WI38 (cell line): ENCODE data around the gene TMBIM6.

Experiments used
- H3K4me3 ChIP-seq: 2 replicates; pipeline ENCODE4 v1.5.1; 2011; ENCODE audit warnings: low read depth, mild to moderate bottlenecking, control low read depth, low read length
- TF ChIP-seq, protein P1 (sequence below): IDR thresholded peaks from 2 replicates; pipeline ENCODE4 v1.5.1; 2012; ENCODE audit warnings: low read depth, mild to moderate bottlenecking, control low read depth, low read length

TMBIM6 gene

GRCh38 chr12:49702009-49702408 lies 39.3 kb upstream of the TMBIM6 start:
- H3K4me3 ChIP-seq, result no peak overlapping the region
- TF ChIP-seq, protein P1, sequence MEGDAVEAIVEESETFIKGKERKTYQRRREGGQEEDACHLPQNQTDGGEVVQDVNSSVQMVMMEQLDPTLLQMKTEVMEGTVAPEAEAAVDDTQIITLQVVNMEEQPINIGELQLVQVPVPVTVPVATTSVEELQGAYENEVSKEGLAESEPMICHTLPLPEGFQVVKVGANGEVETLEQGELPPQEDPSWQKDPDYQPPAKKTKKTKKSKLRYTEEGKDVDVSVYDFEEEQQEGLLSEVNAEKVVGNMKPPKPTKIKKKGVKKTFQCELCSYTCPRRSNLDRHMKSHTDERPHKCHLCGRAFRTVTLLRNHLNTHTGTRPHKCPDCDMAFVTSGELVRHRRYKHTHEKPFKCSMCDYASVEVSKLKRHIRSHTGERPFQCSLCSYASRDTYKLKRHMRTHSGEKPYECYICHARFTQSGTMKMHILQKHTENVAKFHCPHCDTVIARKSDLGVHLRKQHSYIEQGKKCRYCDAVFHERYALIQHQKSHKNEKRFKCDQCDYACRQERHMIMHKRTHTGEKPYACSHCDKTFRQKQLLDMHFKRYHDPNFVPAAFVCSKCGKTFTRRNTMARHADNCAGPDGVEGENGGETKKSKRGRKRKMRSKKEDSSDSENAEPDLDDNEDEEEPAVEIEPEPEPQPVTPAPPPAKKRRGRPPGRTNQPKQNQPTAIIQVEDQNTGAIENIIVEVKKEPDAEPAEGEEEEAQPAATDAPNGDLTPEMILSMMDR, result no peak

GRCh38 chr12:49702676-49703215 lies 38.6 kb upstream of the TMBIM6 start:
- H3K4me3 ChIP-seq, result no peak overlapping the region
- TF ChIP-seq, protein P1, result no peak

GRCh38 chr12:49703647-49704137 lies 37.7 kb upstream of the TMBIM6 start:
- H3K4me3 ChIP-seq, result no peak overlapping the region
- TF ChIP-seq, protein P1, result no peak

DNA sequence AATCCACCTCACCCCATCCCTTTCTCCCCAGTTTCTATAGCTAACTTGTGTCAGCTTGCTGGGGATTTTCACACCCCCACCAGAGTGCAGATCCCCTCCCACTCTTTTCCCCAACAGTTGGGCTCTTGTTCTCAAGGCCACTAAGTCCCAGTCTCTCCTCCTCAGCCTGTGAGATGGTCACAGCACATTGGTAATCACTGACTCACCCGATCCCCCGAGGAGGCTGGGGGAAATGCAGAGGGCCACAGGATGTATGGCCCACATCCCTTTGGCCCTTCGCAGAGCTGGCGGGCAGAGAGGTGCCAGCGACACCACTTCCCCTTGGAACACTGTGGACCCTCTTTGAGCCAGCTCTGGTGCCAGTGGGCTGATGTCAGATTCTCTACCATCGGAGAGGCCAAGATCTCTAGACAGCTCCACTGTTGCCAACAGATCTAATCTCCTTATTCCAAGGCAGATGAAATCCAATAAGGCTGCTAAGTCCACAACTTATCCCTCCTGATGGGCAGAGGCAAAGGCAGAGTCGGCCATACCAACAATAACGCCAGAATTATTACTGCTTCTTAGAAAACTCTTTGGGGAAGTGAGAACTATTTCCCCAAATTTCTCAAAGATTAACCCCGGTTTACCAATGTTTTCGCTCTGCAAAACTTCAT lies 35.8 kb upstream of the TMBIM6 start:
- TF ChIP-seq, protein P1, result no peak
- H3K4me3 ChIP-seq, result peak overlapping the region; percentile 90

- H3K4me3 ChIP-seq, result peak overlapping the region; percentile 90
- TF ChIP-seq, protein P1, result no peak
Observed at GRCh38 chr12:49706351-49707127, 34.8 kb upstream of the TMBIM6 start.

GRCh38 chr12:49707128-49707811 lies 34.1 kb upstream of the TMBIM6 start, which contains the start of gene FMNL3:
TSS of gene FMNL3 (minus strand) at chr12:49707405. CDS start at chr12:49707180, 225 bp downstream.
- peak within 1 kb of the TSS; percentile 90 for H3K4me3 ChIP-seq
- TF ChIP-seq, protein P1, result peak; percentile 75
